NOMO-1 treated with DMSO at 0.1 percent for 48 hours (cell line): ENCODE data around the gene LYRM4.

Experiments used
- DNase-seq: peaks from one replicate; lab custom pipeline; 2025; ENCODE audit not compliant: unreplicated experiment; lab: John Stamatoyannopoulos, UW

LYRM4 gene

DNA sequence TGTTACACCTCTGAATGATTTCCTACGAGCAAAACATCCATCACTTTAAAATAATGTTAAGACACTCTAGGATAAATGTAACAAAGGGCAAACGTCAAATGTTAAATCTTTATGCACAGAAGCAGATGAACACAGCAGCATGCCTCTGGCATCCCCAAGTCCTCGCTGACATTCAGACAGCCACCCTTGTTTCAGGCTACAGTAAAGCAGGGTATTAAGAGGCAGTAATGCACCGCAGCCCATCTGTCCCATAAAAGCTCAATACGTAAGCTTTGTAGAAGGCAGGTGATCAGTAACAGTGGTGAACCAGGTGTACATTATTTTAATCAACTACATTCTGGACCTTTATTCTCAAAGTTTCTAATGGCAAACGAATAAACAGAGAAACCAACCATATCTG lies 110.9 kb downstream of the LYRM4 start:
- DNase-seq = no peak

DNA sequence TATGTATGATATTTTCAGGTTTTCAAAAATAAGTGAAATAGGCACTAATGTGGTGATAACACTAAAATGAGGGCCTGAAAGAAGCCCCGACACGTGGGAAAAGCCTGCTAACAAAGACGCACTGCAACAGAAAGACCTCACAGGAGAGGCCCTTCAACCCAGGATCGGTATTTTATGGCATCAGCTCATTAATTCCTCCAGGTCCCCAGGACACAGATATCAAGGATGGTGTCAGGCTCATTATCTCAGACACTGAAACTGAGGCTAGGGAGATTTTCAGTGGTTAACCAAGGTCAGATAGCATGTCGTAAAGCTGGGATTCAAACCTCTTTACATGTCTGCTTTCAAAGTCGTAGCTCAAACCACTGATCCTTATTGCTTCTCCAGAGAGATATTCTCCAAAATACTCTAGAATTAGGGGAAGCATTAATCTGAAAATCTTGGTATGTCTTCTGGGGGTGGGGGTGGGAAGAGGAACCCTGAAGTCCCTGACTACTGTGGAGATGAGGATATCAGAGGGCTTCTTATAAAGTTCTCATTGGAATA lies 111.5 kb downstream of the LYRM4 start:
- no peak for DNase-seq

DNA sequence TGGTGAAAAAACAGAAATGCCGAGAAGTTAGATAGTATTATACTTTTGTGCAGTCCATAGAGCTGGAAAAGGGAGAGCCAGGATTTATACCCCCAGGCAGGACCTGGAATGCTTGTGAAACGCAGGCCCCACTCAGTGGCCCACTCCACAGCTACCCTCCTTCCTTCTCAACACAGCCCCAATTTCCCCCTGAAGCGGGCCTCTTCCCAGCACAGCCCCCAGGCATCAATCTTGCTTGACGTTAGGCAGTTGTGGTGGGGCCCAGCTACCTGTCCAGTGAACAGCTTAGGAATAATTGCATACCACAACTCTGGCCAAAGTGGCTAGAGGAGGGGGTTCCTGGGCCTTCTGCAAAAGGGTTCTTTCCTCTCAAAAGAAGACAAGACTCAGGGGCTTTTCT lies 114.4 kb downstream of the LYRM4 start:
- DNase-seq = no peak

DNA sequence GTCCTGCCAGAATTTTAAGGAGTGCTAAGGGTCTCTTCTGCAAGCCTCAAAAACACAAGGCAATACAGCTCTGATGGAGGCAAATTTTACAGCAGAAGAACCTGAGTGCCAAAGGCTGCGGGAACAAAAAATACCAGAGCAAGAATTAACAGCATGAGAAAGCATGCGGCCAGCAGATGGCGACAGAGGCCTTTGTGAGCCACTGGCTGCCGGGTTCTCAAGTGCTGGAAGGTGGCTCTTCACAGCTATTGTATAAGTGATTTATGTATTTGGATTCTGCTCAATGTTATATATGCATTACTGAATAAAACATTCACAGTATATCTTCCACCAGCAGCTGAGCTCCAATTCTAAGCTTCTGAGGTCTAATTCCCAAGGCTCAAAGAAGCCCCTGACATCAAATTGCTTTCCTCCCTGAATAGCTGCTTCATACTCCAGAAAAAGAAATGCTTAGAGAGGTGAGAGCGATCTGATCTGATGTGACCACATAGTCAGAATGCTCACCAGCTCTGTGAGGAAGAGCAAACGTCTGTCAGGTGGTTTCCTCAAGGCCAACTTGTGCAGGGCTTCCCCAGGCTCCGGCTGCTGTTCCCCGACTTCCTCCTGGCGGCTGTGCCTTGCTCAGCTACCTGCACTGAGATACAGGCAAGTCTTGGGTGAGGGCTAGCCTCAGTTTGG lies 117.0 kb downstream of the LYRM4 start:
- DNase-seq = peak; percentile 69

DNA sequence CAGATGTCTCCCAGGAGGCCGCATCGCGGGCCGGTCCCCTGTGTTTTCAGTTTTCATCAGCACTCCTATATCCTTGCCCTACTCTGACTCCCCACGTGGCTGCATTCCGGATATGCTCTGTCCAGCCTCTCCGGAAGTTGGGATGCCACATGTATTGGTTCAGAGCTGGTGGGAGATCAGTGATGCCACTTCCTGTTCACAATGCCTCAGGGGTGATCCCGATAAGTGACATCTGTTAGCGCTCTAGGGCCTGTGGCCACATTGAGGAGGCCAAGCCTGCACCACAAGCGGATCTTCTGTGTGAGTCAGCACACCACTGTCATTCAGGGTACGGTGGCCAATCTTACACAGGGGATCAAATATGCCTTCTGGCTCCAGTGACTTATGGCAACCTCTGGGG lies 117.8 kb downstream of the LYRM4 start:
- DNase-seq = peak; percentile 65

DNA sequence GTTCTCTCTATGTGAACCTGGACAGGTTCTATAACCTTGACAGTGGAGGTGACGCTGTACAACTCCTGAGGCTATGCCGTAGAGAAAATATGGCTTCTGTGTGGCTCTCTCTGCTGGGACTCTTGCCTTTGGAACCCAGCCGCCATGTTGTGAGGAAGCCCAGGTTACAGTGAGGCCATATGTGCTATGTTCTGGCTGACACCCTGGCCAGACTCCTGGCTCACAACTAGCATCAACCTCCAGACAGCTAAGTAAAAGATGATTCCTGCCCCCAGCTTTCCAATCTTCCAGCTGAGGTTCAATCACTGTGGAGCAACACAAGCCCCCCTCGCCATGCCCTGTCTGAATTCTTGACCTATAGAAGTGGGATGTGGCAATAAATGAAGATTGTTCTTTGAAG lies 118.6 kb downstream of the LYRM4 start:
- DNase-seq = no peak

DNA sequence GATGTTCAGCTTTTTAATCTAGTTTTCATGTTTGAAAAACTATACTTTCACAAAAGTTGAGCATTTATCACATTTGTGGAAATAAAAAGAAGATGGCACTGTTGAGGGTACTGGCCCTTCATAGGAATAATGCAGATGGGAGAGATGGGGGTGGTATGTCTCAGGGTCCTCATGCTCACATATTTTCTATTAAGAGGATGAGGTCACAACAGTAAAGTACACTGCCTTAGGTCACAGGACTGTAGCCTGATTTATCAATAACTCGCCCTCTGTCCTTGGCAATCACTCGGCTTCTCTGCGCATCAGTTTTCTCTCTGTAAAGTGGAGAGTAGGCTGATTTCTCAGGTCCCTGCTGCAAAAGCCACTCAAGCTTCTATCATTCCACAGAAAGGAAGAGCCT lies 119.7 kb downstream of the LYRM4 start:
- DNase-seq = no peak

DNA sequence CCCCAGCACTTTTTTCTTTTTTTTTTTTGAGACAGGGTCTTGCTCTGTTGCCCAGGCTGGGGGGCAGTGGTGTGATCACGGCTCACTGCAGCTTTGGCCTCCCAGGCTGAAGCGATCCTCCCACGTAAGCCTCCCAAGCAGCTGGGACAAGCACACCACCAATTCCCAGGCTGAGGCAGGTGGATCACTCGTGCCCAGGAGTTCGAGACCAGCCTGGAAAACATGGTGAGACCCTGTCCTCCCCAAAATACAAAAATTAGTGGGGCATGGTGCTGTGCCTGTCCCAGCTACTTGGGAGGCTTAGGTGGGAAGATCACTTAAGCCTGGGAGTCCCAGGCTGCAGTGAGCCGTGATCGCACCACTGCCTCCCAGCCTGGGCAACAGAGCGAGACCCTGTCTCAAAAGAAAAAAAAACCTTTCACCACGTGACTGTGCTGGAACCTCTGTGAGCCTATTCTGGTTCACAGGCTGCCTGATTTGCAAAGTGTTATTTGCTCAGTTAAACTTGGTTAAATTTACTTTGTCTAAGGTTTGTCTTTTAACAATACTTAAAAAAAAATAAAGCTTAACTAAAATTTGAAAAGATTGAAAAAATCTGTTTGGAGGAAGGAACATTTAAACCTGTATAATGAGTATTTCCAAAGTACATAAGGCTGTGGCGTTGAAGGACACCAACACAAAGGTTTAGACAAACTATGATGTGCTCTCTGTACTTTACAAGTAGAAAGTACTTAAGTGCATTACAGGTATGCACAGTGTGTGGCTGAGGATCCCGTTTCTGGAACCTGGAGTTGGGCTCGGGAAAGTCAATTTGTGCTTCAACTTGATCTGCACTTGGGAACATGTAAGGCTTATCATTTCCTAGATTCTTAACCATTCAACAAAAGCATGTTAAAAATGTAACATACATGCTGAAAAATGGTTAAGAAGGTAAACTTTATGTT lies 120.7 kb downstream of the LYRM4 start:
- DNase-seq = no peak

DNA sequence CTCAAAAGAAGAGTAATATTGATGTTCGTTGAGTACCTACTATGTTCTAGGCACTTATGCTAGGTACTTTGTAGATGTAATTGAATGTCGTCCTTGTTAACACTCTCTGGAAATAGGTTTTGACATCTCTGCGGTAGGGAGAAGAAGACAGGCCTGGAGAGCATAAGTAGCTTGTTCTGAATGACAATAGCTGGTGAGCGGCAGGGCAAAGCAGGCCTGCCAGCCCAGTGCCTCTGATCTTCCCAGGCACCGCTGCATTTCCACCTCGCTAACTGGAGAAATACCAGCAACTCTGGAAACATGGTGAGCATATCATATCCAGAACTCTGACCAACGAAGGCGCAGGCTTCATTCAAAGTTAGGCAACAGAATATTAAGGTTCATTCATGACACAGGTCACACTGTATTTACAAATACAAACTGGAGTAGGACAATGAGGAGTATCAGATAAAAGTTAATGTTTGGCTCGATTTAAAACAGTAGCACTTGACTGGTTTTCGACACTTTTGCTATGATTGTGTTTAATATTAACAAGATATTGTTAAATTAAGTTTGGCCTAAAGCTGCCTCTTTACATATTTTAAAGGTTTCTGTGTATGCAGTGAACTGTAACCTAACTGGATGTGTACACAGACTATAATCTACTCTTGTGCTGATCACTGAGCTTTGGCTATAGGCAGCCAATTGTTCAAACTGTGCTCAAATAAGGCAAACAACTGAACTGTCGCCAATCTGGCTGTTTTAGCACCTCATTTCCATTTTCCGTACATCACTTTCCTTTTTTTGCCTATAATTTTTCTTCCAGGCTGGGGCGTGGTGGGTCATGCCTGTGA lies 121.5 kb downstream of the LYRM4 start:
- no peak for DNase-seq

DNA sequence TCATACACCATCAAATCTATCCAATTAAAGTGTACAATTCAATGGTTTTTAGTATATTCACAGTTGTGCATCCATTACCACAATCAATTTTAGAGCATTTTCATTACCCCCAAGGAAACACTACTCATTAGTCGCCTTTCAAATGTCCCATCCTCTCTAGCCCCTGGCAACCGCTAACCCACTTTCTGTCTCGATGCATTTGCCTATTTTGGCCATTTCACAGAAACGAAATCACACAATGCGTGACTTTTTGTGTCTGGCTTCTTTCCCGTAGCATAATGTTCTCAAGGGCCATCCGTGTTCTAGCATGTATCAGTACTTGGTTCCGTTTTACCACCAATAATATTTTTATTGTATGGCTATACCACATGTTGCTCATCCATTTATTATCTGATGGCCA lies 123.9 kb downstream of the LYRM4 start:
- DNase-seq = no peak

DNA sequence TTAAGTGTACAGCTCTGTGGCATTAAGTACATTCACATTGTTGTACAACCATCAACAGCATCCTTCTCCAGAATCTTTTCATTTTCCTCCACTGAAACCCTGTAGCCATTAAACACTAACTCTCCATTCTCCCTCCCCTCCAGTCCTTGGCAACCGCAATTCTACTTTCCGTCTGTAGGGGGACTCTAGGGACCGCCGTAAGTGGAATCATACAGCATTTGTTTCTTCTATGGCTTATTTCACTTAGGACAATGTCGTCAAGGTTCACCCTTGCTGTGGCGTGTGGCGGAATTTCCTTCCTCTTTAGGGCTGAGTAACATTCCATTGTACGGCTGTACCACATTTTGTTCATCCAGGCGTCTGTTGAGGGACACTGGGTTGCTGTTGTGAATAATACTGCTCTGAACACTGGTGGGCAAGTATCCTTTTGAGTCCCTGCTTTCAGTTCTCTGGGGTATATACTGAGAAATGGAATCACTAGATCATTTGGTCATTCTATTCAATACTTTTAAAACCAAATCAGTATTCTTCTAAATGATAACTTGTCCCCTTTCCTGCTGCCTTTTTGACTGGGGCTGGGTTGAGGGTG lies 124.9 kb downstream of the LYRM4 start:
- DNase-seq = peak; percentile 33

DNA sequence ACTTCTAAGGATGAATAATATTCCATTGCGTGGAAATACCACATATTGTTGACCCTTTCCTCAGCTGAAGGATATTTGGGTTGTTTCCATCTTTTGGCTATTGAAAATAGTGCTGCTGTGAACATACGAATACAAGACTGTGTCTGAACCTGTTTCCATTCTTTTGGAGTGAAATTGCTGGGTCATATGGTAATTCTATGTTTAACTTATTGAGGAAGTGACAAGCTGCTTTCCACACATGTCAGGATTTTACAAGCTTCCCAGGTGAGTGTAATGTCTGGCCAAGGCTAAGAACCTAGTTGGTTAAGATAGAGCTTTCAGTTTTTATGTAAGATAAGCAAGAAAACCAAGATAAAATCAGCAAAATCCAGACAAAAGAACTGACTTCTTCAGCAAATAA lies 126.8 kb downstream of the LYRM4 start:
- DNase-seq = no peak

DNA sequence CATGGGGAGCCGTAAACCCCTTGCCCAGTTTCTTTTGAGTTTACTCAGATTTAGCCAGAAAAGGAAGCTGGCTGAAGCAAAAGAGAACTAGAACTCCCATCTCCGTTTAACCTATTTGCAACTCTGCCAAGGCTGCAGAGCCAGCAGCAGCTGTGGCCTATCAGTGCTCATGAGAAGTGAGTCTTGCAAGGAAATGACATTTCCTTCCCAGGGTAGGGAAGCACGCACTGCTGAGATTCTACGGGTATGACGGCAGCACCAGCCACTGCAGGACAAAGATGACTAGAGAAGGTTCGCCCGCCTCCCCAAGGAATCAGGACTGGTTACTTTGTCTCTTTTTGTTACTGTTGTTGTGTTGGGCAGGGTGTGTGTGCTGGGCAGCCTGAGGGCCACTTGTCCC lies 128.0 kb downstream of the LYRM4 start:
- peak; percentile 61 for DNase-seq

DNA sequence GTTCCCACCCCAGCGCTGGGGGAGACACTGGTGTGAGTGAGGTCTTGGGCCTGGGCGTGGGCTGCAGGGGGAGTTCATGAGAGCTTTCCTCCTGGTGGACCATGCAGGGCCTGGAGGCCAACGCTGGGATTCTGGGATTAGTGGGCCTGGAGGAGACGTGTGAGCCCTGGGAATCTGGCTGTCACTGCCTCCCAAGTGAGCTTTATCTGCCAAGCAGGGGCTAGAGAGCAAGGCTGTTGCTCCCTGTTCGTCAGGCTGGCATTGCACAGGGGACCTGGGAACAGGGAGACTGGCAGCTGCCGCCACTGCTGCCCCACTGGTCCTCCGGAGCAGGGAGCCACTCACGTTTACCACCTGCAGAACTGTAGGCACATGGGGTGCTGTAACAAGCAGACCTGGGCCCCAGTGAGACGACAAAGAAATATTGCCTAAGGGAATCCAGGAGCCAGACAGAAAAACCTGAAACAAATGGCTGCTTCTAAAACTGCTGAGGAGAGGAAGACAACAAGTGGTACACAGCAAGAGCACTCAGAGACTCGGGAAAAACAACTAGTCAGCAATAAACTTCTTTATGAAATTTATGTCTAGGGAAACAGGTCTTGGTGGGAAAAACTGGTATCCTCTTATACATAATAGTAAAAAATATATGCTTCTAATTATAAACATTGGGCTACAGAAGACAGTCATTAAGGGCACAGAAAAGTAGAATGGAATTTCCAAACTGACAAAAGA lies 130.4 kb downstream of the LYRM4 start:
- DNase-seq = no peak

DNA sequence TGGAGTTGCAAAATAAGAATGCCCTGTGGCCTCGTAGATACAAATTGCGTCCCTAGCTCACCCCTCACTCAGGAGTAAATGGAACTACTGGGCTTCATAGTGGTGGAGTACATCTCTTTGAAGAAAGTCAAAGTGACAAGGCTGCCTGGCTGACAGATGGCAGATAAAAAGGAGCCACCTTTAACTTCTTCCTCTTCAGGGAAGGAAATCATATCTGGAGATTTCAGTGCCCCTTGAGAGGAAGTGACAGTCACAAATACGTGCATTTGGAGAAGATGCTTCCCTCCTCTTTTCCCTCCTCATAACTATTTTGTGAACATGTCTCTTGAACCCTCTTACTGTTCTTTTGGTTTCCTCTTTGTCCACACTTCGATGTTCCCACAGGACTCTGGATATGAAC lies 132.4 kb downstream of the LYRM4 start:
- DNase-seq = no peak

DNA sequence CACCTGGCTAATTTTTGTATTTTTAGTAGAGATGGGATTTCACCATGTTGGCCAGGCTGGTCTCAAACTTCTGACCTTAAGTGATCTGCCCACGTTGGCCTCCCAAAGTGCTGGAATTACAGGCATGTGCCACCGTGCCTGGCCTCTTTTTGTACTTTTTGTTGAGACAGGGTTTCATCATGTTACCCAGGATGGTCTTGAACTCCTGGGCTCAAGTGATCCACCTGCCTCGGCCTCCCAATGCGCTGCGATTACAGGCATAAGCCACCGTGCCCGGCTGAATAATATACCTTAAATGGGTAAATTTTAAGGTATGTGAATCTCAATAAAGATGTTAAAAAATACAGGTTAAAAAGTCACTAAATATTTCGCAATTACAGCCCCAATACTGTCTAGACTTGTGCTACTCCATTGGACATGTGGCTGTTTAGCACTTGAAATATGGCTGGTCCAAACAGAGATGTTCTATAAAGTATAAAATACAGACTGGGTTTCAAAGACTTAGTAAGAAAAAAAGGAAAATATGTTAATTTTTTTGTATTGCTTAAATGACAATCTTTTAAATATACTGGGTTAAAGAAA lies 133.6 kb downstream of the LYRM4 start:
- DNase-seq = no peak

DNA sequence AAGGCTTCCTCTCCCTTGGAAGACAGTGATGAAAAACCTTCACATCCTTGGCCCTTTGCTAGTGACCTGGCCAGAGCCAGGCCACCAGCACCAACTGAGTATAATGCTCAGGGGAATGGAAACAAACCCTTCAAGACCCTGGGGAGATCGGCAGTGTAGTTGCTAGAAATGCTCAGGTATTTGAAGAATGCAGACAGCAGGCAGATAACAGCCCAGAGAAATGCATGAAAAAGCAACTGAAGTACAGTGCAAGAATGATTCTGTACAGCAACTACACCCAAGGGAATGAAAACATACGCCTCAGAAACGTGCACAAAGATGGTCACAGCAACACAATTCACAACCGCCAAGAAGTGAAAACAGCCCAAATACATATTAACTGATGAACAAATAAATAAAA lies 134.5 kb downstream of the LYRM4 start:
- no peak for DNase-seq

DNA sequence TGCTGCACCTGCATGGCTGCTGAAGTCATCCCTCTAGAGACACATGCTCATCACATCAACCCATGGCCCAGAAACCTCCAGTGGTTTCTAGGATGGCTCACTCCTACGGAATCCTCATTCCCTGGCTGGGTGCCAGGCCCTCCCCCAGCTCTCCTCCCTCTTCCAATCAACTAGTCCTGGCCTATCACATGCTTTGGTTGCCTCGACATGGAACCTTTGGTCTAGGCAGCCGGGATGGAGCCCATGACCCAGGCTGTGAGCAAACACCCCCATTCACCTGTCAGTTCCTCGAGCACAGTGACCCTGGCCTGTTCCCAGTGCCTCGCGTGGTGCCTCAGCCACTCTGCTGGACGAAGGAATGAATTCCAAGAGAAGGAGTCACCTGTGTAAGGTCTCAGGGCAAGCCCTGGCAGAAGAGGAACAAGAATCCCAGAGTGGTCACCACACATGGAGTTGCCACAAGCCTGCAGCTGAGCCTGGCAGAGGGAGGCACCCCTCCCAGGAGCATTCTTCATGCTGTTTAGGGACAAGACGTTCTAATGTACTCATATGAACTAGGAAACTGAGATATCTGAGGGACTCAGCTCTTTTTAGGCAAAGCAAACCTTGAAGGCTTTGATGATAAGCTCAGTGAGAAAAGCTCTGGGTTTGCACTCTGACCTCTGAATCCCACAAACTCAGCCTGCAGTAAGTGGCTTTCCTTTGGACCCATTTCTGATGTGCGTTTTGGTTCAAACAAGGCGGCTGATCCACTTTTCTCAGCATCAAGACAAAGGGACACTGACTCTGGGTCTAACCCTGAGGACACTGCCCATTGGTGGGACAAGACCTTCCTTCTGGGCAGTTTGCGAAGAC lies 135.4 kb downstream of the LYRM4 start:
- DNase-seq = no peak

DNA sequence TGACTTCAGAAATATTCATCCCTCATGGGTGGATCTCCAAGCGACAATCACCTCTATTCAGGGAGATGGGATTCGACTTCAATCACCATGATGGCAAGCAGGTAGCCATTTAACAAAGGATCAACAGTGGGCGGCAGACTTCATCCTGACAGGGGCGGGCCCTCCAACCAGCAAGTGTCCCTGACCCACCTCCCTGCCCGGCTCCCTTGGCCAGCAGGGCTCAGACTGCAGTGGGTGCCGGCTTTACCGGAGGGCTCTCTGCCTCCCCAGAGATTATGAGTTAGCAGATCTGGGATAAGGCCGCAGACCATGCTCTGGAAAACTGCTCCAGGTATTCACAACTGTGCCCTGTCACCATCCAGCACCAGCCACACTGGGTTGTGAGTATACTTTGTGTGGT lies 136.2 kb downstream of the LYRM4 start:
- DNase-seq = no peak
